ENCODE data around the gene SHC4.

DNA sequence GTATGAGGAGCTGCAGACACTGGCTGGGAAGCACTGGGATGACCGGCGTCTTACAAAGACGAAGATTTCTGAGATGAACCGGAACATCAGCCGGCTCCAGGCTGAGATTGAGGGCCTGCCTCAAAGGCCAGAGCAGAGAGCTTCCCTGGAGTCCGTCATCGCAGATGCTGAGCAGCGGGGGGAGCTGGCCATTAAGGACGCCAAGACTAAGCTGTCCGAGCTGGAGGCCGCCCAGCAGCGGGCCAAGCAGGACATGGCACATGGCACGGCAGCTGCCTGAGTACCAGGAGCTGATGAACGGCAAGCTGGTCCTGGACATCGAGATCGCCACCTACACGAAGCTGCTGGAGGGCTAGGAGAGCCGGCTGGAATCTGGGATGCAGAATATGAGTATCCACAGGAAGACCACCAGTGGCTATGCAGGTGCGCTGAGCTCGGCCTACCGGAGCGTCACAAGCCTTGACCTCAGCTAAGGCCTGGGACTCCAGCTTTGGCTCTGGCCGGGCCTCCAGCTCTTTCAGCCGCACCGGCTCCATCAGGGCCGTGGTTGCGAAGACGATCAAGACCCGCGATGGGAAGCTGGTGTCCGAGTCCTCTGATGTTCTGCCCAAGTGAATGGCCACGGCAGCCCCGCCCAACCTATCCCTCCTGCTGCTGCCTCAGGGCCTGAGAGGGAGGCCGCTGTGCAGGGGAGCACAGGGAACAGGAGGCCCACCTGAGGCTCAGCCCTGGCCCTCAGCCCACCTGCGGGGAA is 9.2 kb upstream of the SHC4 start:
- TF ChIP-seq EP300 (IDR thresholded peaks at IDR 0.05), result no peak
- no peak for TF ChIP-seq POLR2AphosphoS5 (IDR thresholded peaks at IDR 0.05)
- TF ChIP-seq, protein P1, sequence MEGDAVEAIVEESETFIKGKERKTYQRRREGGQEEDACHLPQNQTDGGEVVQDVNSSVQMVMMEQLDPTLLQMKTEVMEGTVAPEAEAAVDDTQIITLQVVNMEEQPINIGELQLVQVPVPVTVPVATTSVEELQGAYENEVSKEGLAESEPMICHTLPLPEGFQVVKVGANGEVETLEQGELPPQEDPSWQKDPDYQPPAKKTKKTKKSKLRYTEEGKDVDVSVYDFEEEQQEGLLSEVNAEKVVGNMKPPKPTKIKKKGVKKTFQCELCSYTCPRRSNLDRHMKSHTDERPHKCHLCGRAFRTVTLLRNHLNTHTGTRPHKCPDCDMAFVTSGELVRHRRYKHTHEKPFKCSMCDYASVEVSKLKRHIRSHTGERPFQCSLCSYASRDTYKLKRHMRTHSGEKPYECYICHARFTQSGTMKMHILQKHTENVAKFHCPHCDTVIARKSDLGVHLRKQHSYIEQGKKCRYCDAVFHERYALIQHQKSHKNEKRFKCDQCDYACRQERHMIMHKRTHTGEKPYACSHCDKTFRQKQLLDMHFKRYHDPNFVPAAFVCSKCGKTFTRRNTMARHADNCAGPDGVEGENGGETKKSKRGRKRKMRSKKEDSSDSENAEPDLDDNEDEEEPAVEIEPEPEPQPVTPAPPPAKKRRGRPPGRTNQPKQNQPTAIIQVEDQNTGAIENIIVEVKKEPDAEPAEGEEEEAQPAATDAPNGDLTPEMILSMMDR (IDR thresholded peaks at IDR 0.05), result no peak
- no peak for TF ChIP-seq POLR2A (IDR thresholded peaks at IDR 0.05)
